Right lobe of liver (tissue), 4 donors: Measurements from ENCODE around the gene NECTIN4.
"Not testable (repeated sequence)": the region's sequence is repeated elsewhere in the genome, so short reads cannot be mapped to it uniquely, and the experiment has no call there.

Experiments
- POLR2A ChIP-seq: fragments of 450-650 bp; IDR thresholded peaks from one replicate; pipeline ENCODE4 v1.6.1; 2017; ENCODE audit warnings: antibody characterized with exemption, mild to moderate bottlenecking
- TF ChIP-seq, protein P1 (sequence below), 4 donors: fragments of 200-600 bp in 3 of 4; fragments of 450-650 bp in 1 of 4; IDR thresholded peaks; one replicate each; pipeline versions ENCODE4 v1.5.1 to v1.8.0; 2016 to 2022; ENCODE audit warnings: antibody characterized with exemption in 4 of 4, mild to moderate bottlenecking in 2 of 4
- donor health status: DM: no; HTN: no; CAD: no.
- donor health status: DM: no; HTN: no; CAD: no.
- donor health status: DM: no; HTN: yes; CAD: no.

DNA sequence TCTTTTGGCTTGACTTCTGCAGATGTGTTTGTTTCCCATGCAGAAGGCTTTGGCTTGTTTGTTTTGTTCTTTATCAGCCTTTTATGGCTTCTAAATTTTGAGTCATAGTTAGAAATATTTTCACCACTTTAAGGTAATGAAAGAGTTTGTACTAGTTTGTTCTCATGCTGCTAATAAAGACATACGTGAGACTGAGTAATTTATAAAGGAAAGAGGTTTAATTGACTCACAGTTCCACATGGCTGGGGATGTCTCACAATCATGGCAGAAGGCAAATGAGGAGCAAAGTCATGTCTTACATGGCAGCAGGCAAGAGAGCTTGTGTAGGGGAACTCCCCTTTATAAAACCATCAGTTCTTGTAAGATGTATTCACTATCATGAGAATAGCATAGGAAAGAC, 62.4 kb downstream of the NECTIN4 start:
- TF ChIP-seq, protein P1, sequence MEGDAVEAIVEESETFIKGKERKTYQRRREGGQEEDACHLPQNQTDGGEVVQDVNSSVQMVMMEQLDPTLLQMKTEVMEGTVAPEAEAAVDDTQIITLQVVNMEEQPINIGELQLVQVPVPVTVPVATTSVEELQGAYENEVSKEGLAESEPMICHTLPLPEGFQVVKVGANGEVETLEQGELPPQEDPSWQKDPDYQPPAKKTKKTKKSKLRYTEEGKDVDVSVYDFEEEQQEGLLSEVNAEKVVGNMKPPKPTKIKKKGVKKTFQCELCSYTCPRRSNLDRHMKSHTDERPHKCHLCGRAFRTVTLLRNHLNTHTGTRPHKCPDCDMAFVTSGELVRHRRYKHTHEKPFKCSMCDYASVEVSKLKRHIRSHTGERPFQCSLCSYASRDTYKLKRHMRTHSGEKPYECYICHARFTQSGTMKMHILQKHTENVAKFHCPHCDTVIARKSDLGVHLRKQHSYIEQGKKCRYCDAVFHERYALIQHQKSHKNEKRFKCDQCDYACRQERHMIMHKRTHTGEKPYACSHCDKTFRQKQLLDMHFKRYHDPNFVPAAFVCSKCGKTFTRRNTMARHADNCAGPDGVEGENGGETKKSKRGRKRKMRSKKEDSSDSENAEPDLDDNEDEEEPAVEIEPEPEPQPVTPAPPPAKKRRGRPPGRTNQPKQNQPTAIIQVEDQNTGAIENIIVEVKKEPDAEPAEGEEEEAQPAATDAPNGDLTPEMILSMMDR (IDR thresholded peaks at IDR 0.05), result not testable (repeated sequence)
- TF ChIP-seq POLR2A, result not testable (repeated sequence)
